HepG2 (cell line): ENCODE measurements around the gene ACCS. TPM values are rescaled to one million over a fixed set of nuclear protein-coding genes. Genes with fewer than 3 reads are reported as not detected.

Experiments used
- ATAC-seq: fragments of 200-7000 bp; cut with Tn5 transposase; 3 replicates; pipeline ENCODE4 v1.9.1; 2020; ENCODE audit warnings: mild to moderate bottlenecking, moderate library complexity
- BruUV-seq: library from RNA; stranded (reverse); fragments of 400-500 nt; replicated peaks from 2 replicates; lab custom pipeline; 2021; lab: Mats Ljungman, UMichigan
- CTCF ChIA-PET: fragments of 300-600 bp; formaldehyde crosslinking; extraction: SDS; loops from one replicate; lab custom pipeline; 2021; ENCODE audit warnings: low total read pairs, inconsistent platforms, low intra/inter-chr PET ratio; lab: Yijun Ruan, JAX
- POLR2A ChIA-PET: fragments of 350-600 bp; sonication (Branson Sonifier 250); formaldehyde crosslinking; loops from one replicate; lab custom pipeline; 2020; ENCODE audit warnings: antibody characterized with exemption, inconsistent platforms; lab: Yijun Ruan, JAX
- DNase-seq: peaks from one replicate; pipeline ENCODE4 v3.0.0-alpha.2; 2015; ENCODE audit warnings: low spot score
- FAIRE-seq: peaks from 3 replicates; lab custom pipeline; 2011; peaks lifted over from hg19 to GRCh38; lab: Jason Lieb, UNC
- H2AFZ ChIP-seq: one replicate; pipeline ENCODE4 v1.6.1; 2011; ENCODE audit warnings: low read length, inconsistent platforms
- H3K27ac ChIP-seq: fragments of 300-600 bp; 3 replicates; pipeline ENCODE4 v1.8.0; 2011; ENCODE audit warnings: mixed run types, mild to moderate bottlenecking, mixed read lengths, low read length, inconsistent platforms; ENCODE audit not compliant: insufficient read depth; ENCODE audit errors: extremely low read length
- H3K27me3 ChIP-seq, 2 experiments: fragments of 200-600 bp in 1 of 2; 2 replicates in 1 of 2; 3 replicates in 1 of 2; pipeline versions ENCODE4 v1.6.0 to v1.8.0; 2011; ENCODE audit warnings: low read length in 2 of 2, mild to moderate bottlenecking in 2 of 2, moderate library complexity in 2 of 2, inconsistent platforms in 1 of 2; ENCODE audit not compliant: insufficient read depth in 2 of 2, control insufficient read depth in 1 of 2
- H3K36me3 ChIP-seq, 2 experiments: fragments of 200-600 bp in 1 of 2; replicated peaks in 1 of 2; 2 replicates in 1 of 2; 3 replicates in 1 of 2; pipeline versions ENCODE4 v1.5.1 to v1.8.0; 2011; ENCODE audit warnings: low read length in 2 of 2, inconsistent platforms in 1 of 2; ENCODE audit not compliant: insufficient read depth in 2 of 2, control insufficient read depth in 1 of 2
- H3K4me1 ChIP-seq: 2 replicates; pipeline ENCODE4 v1.5.1; 2012; ENCODE audit warnings: low read length, inconsistent platforms; ENCODE audit not compliant: insufficient read depth
- H3K4me2 ChIP-seq: 2 replicates; pipeline ENCODE4 v1.6.0; 2011; ENCODE audit warnings: low read depth, low read length, inconsistent platforms
- H3K4me3 ChIP-seq, 3 experiments: fragments of 200-600 bp in 1 of 3; sonication (generic), shearing (Covaris generic) in 1 of 3; replicated peaks in 1 of 3; 2 replicates each; pipeline ENCODE4 v1.5.1; 2011 to 2016; ENCODE audit warnings: low read length in 3 of 3, inconsistent platforms in 2 of 3, low read depth in 2 of 3, mild to moderate bottlenecking in 2 of 3, control low read depth in 1 of 3, mixed read lengths in 1 of 3; ENCODE audit not compliant: insufficient read depth in 1 of 3
- H3K79me2 ChIP-seq: one replicate; pipeline ENCODE4 v1.6.1; 2011; ENCODE audit warnings: low read length, inconsistent platforms; ENCODE audit not compliant: insufficient read depth
- H3K9ac ChIP-seq: 2 replicates; pipeline ENCODE4 v1.6.0; 2011; ENCODE audit warnings: mild to moderate bottlenecking, low read depth, low read length, inconsistent platforms; ENCODE audit not compliant: insufficient read depth
- H3K9me3 ChIP-seq: 2 replicates; pipeline ENCODE4 v1.5.1; 2012; ENCODE audit warnings: mild to moderate bottlenecking, low read length
- H4K20me1 ChIP-seq: 2 replicates; pipeline ENCODE4 v1.6.0; 2011; ENCODE audit warnings: inconsistent platforms, mild to moderate bottlenecking, low read length, moderate library complexity; ENCODE audit not compliant: insufficient read depth
- KDM6A ChIP-seq: IDR thresholded peaks from 2 replicates; pipeline ENCODE4 v1.6.1; 2016; ENCODE audit warnings: low read depth
- KIAA2018 ChIP-seq: sonication (generic); formaldehyde crosslinking; IDR thresholded peaks from 2 replicates; pipeline ENCODE4 v1.5.0; 2020; ENCODE audit warnings: mild to moderate bottlenecking, missing genetic modification reagents, borderline replicate concordance
- RNF2 ChIP-seq: fragments of 450-650 bp; conservative IDR thresholded peaks from 2 replicates; pipeline ENCODE4 v1.6.1; 2016; ENCODE audit warnings: low read depth
- RXRB ChIP-seq: IDR thresholded peaks from 2 replicates; pipeline ENCODE4 v1.6.1; 2016; ENCODE audit warnings: borderline replicate concordance, missing genetic modification reagents, missing compliant biosample characterization
- ZBTB49 ChIP-seq: sonication (generic); formaldehyde crosslinking; IDR thresholded peaks from 2 replicates; pipeline ENCODE4 v1.4.0; 2020; ENCODE audit warnings: missing genetic modification reagents, borderline replicate concordance
- ZHX1 ChIP-seq: sonication (generic); formaldehyde crosslinking; IDR thresholded peaks from 2 replicates; pipeline ENCODE4 v1.8.1; 2022; ENCODE audit warnings: low read depth, mild to moderate bottlenecking, missing genetic modification reagents
- ZNF746 ChIP-seq: sonication (generic); formaldehyde crosslinking; IDR thresholded peaks from 2 replicates; pipeline ENCODE4 v1.8.0; 2022; ENCODE audit warnings: mild to moderate bottlenecking, missing genetic modification reagents
- WGBS: methylation state at CpG from one replicate; pipeline ENCODE4 v1.1.6; 2017; ENCODE audit warnings: low lambda C conversion rate; 5-methylcytosine and 5-hydroxymethylcytosine counted together
- in situ Hi-C: cut with HindIII; loops from 2 replicates; pipeline ENCODE4 v1.10.0; 2017; ENCODE audit warnings: low pct_unique_long_range_greater_than_20kb; ENCODE audit not compliant: extremely low pct_ligation_motif_present
- intact Hi-C: fragments of 100-400 bp; cut with micrococcal nuclease; formaldehyde crosslinking; loops from one replicate; pipeline ENCODE4 v1.10.0; 2022; ENCODE audit not compliant: unreplicated experiment
- polyA plus RNA-seq, 8 experiments: library from polyadenylated mRNA; depleted of rRNA in 3 of 8; stranded (reverse) in 7 of 8; unstranded in 1 of 8; fragments of >200 nt; fragmentation: Illumina TruSeq in 4 of 8; extraction: Trizol in 4 of 8; gene quantifications; 2 replicates each; pipeline versions ENCODE4 v1.2.1 to v1.2.3, GENCODE V29; 2011 to 2016; ENCODE audit warnings: low read depth in 4 of 8, missing spikeins in 1 of 8, mixed read lengths in 1 of 8; ENCODE audit not compliant: insufficient read depth in 1 of 8
- total RNA-seq, 5 experiments: library from RNA; depleted of rRNA; stranded (reverse); fragments of >200 nt; fragmentation: Illumina TruSeq; extraction: Trizol; gene quantifications; 2 replicates each; pipeline ENCODE4 v1.2.3, GENCODE V29; 2016; ENCODE audit warnings: low read depth in 1 of 5
- TF ChIP-seq, protein P1 (sequence below): sonication (generic); formaldehyde crosslinking; IDR thresholded peaks from 2 replicates; pipeline ENCODE4 v1.4.0; 2020; ENCODE audit warnings: mild to moderate bottlenecking, missing genetic modification reagents

Gene ACCS
- total and polyA plus RNA-seq, 2 of the 13 experiments (the other 11 are each of a cell fraction or from before 2014, with no cell fraction given) = 0.55 to 0.59 TPM

DNA sequence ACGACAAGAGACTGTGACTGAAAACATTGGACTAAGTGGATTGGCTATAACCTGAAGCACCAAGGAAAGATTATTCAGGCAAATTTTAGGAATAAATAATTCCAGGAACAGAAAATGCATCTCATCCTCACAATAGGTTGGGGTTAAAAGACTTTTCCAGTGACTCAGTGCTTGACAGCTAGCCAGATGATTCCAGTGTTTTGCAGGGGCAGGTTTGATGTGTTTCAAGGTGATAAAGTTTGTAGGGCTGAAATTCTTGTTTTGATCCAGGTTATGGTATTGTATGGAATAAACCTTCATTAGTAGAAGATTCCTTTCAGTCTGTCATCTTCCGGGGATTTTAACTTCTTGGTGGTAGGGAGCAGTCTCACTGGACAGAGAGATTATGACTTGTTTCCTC, 31.8 kb downstream of the ACCS start:
- Histone ChIP-seq H3K27me3 (no peaks in the 10 kb centered on the region), H4K20me1 (no peaks in the 10 kb centered on the region), H3K4me3 (no peak overlapping the region), H3K9ac (no peak overlapping the region), H3K4me1 (peaks cover 19% of the 10 kb centered on the region), H3K4me2 (no peak overlapping the region), H3K79me2 (no peaks in the 10 kb centered on the region), H2AFZ (no peak overlapping the region), H3K9me3 (no peaks in the 10 kb centered on the region), H3K36me3 (no peaks in the 10 kb centered on the region; a peak in 1 of 5 replicates), H3K27ac (no peak overlapping the region)
- in situ Hi-C loops (loop anchor here (10.0 kb wide), 1 partner anchor 437 kb away; no protein-coding TSS in a partner anchor), intact Hi-C loops (no loop called here)
- FAIRE-seq (no peak), DNase-seq (no peak), ATAC-seq (no peak)
- ChIA-PET POLR2A (no interaction called here), CTCF (no interaction called here)
- BruUV-seq = no TSS peak
- no peak for TF ChIP-seq KIAA2018
- no peak for TF ChIP-seq RXRB (CRISPR knock-in tag)
- TF ChIP-seq KDM6A (CRISPR knock-in tag) = no peak
- TF ChIP-seq, protein P1, sequence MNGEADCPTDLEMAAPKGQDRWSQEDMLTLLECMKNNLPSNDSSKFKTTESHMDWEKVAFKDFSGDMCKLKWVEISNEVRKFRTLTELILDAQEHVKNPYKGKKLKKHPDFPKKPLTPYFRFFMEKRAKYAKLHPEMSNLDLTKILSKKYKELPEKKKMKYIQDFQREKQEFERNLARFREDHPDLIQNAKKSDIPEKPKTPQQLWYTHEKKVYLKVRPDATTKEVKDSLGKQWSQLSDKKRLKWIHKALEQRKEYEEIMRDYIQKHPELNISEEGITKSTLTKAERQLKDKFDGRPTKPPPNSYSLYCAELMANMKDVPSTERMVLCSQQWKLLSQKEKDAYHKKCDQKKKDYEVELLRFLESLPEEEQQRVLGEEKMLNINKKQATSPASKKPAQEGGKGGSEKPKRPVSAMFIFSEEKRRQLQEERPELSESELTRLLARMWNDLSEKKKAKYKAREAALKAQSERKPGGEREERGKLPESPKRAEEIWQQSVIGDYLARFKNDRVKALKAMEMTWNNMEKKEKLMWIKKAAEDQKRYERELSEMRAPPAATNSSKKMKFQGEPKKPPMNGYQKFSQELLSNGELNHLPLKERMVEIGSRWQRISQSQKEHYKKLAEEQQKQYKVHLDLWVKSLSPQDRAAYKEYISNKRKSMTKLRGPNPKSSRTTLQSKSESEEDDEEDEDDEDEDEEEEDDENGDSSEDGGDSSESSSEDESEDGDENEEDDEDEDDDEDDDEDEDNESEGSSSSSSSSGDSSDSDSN = no peak
- TF ChIP-seq ZBTB49 = no peak
- no peak for TF ChIP-seq RNF2
- no peak for TF ChIP-seq ZHX1 (CRISPR knock-in tag)
- no peak for TF ChIP-seq ZNF746
- 95% methylated on average over 2 of the region's 2 CpGs for WGBS
